ENCODE data around the gene ZBTB46.

ZBTB46 gene

GRCh38 chr20:63738687-63739129 is 92.4 kb downstream of the ZBTB46 start:
- POLR2A ChIA-PET (ENCODE audit: low non-redundant PET): interaction anchor here (0.6 kb wide), 1 partner anchor 11 kb away, joined by 10 read pairs; no protein-coding TSS in a partner anchor
- CTCF ChIA-PET: interaction anchor here (0.9 to 2.0 kb wide), 2 partner anchors 32 to 48 kb away, joined by 4 to 8 read pairs; partner anchors contain the start of genes ARFRP1 and ZGPAT
- peak overlapping the region; percentile 99 for H3K27ac ChIP-seq
- TF ChIP-seq CTCF (conservative IDR thresholded peaks at IDR 0.05; ENCODE audit: low read depth): no peak
- DNase-seq (ENCODE audit: low spot score): no peak

GRCh38 chr20:63737945-63738686 is 92.9 kb downstream of the ZBTB46 start:
- CTCF ChIA-PET: interaction anchor here (0.6 to 2.0 kb wide), 3 partner anchors 15 to 48 kb away, joined by 4 to 8 read pairs (median 5); partner anchors contain the start of genes ARFRP1 and ZGPAT
- no peak for TF ChIP-seq CTCF (conservative IDR thresholded peaks at IDR 0.05; ENCODE audit: low read depth)
- no peak for DNase-seq (ENCODE audit: low spot score)
- peak overlapping the region; percentile 99 for H3K27ac ChIP-seq
- POLR2A ChIA-PET (ENCODE audit: low non-redundant PET): no interaction called here

- ChIA-PET CTCF (interaction anchor here (0.6 to 2.0 kb wide), 4 partner anchors 14 to 215 kb away, joined by 4 to 8 read pairs (median 4); partner anchors contain the start of genes ARFRP1 and ZGPAT), POLR2A (ENCODE audit: low non-redundant PET) (no interaction called here)
- no peak for DNase-seq (ENCODE audit: low spot score)
- TF ChIP-seq CTCF (conservative IDR thresholded peaks at IDR 0.05; ENCODE audit: low read depth): no peak
- peak overlapping the region; percentile 99 for H3K27ac ChIP-seq
These were observed 93.4 kb downstream of the ZBTB46 start for GRCh38 chr20:63737695-63737944.

GRCh38 chr20:63736893-63737694 is 94.0 kb downstream of the ZBTB46 start:
- DNase-seq (ENCODE audit: low spot score): no peak
- POLR2A ChIA-PET (ENCODE audit: low non-redundant PET): no interaction called here
- H3K27ac ChIP-seq: peak overlapping the region; percentile 99
- CTCF ChIA-PET: interaction anchor here (0.5 to 2.0 kb wide), 9 partner anchors 9 to 216 kb away, joined by 3 to 8 read pairs (median 4); partner anchors contain the start of genes ARFRP1 and ZGPAT
- no peak for TF ChIP-seq CTCF (conservative IDR thresholded peaks at IDR 0.05; ENCODE audit: low read depth)

GRCh38 chr20:63735859-63736718 is 95.0 kb downstream of the ZBTB46 start, which contains the start of gene LIME1:
TSS of gene LIME1 (plus strand) at chr20:63736664. CDS start at chr20:63737550, 886 bp downstream.
- no peak for TF ChIP-seq CTCF (conservative IDR thresholded peaks at IDR 0.05; ENCODE audit: low read depth)
- POLR2A ChIA-PET (ENCODE audit: low non-redundant PET): no interaction called here
- DNase-seq (ENCODE audit: low spot score): no peak
- H3K27ac ChIP-seq: peak within 1 kb of the TSS; percentile 99
- CTCF ChIA-PET: interaction anchor here (0.5 to 1.6 kb wide), 6 partner anchors 8 to 244 kb away, joined by 3 to 4 read pairs (median 3); no protein-coding TSS in a partner anchor

Data from RWPE1 (cell line).